A172 (cell line): ENCODE results near the gene TSPAN4. TPM values are rescaled to one million over a fixed set of nuclear protein-coding genes. Genes with fewer than 3 reads are reported as not detected.

Experiments used
- DNase-seq: peaks from one replicate; pipeline ENCODE4 v3.0.0-alpha.2; 2015; ENCODE audit warnings: low spot score
- total RNA-seq: library from RNA; depleted of rRNA; stranded (reverse); fragments of >200 nt; shearing (Covaris generic); gene quantifications from 2 replicates; pipeline ENCODE4 v1.2.3, GENCODE V29; 2014

The TSPAN4 gene
- total RNA-seq, 1 experiment from 2014 or later = 195 TPM

DNA sequence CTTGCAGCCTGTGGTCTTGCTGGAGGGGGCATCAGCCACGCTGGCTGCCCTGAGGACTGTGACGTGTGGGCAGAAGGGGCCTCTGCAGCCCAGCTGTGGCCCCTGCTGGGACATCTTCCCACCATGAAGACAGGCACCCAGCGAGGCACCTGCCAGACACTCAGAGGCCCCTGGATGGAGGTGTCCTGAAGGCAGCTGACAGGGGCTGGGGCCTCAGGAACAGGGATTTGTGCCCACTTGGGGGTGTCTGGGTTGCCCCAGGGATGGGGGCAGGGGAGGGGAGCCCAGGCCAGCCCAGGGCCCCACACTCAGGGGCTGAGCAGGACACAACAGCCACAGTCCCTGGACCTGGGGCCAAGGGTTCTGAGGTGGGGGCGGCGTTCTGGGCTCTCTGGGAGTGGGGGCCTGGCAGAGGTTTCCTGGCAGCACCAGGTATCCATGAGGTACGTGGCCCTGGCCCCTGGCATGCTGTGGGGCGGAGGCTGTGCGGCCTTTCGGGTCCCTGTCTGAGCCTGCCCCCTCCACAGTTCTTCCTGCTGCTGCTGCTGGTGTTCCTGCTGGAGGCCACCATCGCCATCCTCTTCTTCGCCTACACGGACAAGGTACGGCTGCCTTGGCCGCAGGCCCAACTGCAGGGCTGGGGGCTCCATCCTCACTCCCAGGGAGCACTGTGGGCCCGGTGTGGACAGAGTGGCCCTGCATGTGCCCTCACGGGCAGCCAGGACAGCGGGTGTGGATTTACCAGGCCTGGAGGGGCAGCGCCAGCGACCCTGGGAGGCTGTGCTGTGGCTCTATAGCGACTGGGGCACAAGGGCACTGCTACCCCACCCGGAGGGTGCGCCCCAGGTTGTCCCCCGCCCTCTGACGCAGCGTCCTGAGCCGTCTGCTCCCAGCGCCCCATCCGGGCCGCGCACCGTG, 21.5 kb downstream of the TSPAN4 start:
- DNase-seq = no peak

- DNase-seq = no peak
These were observed 22.2 kb downstream of the TSPAN4 start for GRCh38 chr11:864898-865297.

GRCh38 chr11:865462-866430, 23.1 kb downstream of the TSPAN4 start:
- no peak for DNase-seq

- no peak for DNase-seq
These were observed 23.8 kb downstream of the TSPAN4 start for GRCh38 chr11:866481-866880.

- DNase-seq = no peak
These were observed 25.3 kb downstream of the TSPAN4 start for GRCh38 chr11:867856-868358.

DNA sequence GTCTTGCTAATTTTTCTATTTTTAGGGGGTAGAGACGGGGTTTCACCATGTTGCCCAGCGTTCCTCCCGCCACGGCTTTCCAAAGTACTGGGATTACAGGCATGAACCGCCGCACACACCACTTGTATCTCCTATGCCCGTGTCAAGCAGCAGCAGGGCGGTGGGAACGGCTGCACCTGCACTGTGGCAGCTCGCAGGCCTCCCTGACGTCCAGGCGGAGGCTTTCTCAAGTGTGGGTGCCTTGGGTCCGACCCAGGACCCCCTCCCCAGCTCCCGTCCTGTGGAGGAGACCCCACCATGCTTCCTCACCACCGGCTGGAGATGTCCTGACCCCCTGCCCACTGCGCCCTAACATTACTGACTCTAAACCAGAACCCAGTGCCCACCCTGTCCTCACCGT, 25.7 kb downstream of the TSPAN4 start:
- DNase-seq = no peak

DNA sequence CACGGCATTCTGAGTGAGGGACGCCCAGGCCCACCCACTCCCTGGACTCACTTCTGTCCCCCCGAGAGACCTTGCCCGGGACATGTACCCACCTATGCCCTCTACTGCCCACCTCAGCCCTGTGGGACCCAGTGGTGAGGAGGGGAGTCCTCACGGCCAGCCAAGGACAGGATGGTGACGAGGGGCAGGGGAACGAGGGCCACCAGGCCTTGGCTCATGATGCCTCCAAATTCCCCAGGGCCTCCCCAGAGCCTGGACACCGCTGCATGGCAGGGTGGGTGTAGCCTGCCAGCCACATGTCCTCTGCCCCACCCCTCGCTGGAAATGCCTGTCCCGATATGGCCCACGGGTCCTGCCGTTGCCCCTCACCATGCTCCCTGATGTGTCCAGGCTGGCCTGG, 26.1 kb downstream of the TSPAN4 start:
- no peak for DNase-seq

DNA sequence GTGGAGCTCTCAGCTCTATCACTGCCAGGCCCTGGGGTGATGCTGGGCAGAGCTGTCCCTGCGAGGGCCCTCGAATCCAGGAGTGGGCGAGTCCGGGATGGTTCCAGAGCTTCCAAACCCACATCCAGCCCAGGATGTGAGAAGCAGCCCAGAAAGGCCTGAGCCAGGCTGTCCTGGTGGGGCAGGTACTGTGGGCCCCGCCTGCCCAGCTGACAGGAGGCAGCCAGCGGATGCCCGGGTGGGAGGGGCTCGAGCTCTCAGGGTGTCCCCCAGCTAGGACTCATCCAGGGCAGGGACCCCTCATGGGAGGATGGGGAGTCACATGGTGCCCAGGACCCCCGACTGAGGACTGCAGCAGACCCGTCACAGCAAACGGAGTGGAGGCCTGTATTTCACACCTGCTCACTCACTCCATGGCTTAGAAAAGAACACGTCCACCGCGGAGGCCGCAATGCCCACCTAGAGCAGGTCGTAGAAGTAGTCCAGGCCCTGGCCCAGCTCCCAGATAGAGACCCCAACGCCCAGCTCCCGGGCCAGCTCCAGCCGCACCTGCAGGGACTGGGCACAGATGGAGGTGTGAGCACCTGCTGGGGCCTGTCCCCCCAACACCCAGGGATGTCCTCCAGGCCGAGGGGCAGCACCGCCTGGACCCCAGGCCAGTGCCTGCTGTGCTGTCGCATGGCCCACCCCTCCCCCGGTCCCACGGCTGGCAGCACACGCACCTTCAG, 26.9 kb downstream of the TSPAN4 start:
- no peak for DNase-seq

GRCh38 chr11:870127-870413, 27.4 kb downstream of the TSPAN4 start:
- no peak for DNase-seq

DNA sequence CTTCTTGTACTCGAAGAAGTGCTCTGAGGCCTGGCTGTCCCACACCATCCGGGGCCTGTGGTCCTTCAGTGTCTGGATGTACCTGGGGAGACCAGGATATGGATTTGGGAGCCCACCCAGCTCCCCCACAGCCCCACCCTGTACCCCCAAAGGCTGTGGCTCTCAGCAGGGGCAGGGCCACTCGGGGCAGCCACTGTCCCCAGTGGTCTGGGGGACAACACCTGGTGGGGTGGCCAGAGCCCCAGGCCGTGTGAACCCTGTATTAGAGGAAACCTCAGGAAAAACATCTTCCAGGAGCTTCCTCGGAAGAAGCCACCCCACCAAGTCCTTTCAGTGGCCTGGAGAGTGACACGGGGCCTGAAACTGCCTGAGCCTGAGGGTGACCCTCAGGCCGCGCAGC, 27.8 kb downstream of the TSPAN4 start:
- no peak for DNase-seq

DNA sequence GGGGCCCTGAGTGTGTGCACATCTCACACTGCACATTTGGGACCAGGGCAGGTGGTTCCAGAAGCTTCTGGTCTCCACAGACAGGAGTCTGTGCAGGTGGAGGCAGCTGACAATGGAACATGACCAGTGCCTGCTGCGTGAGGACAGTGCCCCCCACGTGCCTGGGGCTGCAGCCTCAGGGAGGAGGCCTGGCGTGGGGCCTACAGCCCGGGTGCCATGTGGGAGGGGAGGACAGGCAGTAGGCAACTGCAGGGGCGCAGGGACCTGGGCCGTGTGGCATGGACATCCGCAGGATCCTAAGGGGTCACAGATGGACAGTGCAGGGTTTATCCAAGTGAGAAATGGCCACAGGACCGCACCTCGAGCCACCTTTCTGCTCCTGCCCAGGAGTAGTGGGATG, 28.8 kb downstream of the TSPAN4 start:
- DNase-seq = no peak

GRCh38 chr11:872799-873198, 30.1 kb downstream of the TSPAN4 start:
- DNase-seq = no peak

DNA sequence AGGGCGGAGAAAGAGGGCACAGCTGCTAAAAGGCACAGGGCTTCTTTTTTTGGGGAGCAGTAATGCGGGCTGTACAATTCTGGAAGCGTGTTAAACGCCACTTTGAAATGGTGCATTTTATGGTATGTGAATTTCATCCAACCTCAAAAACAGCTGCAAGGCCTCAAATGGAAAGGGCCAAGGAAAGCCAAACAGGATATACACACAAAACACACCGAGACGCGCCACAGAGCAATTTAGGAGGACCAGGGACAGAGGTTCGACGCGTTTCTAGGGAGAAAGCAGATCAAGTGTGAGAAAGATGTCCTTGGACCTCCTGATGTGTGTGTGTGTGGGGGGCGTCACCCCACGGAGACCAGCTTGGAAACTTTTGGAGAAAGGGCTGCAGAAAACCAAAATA, 31.1 kb downstream of the TSPAN4 start:
- no peak for DNase-seq

GRCh38 chr11:875203-875602, 32.6 kb downstream of the TSPAN4 start:
- DNase-seq = no peak

DNA sequence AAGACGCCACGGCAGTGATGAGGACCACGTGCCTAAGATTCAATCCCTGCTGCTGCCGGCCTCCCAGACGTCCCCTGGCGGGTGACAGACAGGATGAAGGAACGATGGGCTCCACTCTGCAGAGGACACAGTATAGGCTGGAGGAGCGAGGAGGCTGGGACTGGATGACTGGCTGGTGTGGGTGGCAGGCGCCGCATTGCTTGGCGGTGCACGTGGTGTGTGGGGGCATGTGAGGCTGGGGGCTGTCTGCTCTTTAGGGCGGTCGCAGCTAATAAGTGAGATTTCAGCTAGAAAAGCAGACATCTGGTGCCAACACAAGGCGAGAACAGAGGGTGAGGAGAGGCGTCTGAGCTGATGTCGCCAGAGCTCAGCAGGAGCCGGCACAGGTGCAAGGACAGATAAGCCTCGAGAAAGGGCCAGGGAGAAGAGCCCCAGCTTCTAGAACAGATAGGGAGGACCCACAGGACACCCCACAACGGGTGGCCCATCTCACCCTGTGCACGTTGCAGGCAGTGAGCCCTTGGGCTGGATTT, 33.2 kb downstream of the TSPAN4 start:
- DNase-seq = no peak

- DNase-seq = peak; percentile 49
These were observed 33.9 kb downstream of the TSPAN4 start for GRCh38 chr11:876545-876944.

DNA sequence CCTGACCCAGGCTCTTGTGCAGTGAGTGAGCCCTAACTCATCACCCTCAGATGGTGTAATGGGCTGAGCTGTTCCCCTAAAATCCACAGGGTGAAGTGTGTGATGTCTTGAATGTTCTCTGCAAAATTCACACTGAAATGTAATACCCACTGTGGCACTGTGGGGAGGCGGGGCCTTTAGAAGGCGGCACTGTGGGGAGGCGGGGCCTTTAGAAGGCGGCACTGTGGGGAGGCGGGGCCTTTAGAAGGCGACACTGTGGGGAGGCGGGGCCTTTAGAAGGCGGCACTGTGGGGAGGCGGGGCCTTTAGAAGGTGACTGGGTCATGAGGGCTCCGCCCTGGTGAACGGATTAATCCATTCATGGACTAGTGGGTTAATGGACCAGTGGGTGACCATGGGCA, 34.9 kb downstream of the TSPAN4 start:
- DNase-seq = peak; percentile 30

GRCh38 chr11:880447-880846, 37.8 kb downstream of the TSPAN4 start:
- DNase-seq = no peak

- no peak for DNase-seq
These were observed 39.9 kb downstream of the TSPAN4 start for GRCh38 chr11:882596-882995.

DNA sequence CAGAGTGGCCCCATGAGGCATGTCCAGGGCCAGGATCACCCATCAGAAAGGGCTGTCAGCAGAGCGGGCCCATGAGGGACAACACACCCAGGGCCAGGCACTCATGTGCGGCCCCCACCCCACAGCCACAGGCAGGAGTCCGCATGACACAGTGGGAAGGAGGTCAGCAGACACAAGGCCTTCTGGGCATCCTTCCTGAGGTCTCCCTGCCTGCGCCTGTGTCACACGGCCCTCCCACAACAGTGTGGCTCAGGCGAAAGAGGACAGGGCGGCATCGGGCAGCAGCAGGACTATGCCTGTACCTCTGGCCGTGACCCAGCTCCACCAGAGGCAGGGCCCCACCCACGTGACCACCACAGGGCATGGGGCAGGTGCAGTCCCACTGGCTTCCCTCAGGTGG, 40.9 kb downstream of the TSPAN4 start:
- no peak for DNase-seq

GRCh38 chr11:884578-885070, 42.0 kb downstream of the TSPAN4 start:
- DNase-seq = no peak

DNA sequence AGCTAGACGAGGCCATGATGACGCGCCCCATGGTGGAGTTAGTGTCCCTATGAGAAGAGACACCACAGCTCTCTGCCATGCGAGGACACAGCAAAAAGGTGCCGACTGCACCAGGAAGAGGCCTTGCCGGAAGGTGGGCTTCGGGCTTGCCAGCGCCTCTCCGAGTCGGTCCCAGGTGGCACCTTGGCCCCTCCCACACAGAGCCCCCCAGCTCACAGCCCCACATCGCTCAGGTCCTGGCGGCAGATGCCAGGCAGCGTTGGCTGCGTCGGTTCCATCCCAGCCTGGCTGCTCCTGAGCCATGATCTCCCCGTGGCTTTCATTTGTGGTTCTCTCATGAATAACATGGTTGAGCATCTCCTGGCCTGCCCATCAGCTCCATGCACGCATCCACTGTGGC, 43.9 kb downstream of the TSPAN4 start:
- DNase-seq = no peak
